ENCODE results near the gene ALDH1A2. TPM values are rescaled to one million over a fixed set of nuclear protein-coding genes. Genes with fewer than 3 reads are reported as not detected.
"Not testable (repeated sequence)": the region's sequence is repeated elsewhere in the genome, so short reads cannot be mapped to it uniquely, and the experiment has no call there.

Gene ALDH1A2
- total RNA-seq, 4 donors from 2014 or later: 5.5 to 41.5 (median 15.1) TPM

GRCh38 chr15:58049520-58050227, 15.8 kb downstream of the ALDH1A2 start:
- no peak for ATAC-seq
- Histone ChIP-seq H3K4me3 (no peak overlapping the region), H3K36me3 (no peaks in the 10 kb centered on the region), H3K9me3 (no peaks in the 10 kb centered on the region), H3K4me1 (no peaks in the 10 kb centered on the region), H3K27me3 (no peaks in the 10 kb centered on the region), H3K27ac (no peak overlapping the region)
- TF ChIP-seq POLR2A (IDR thresholded peaks at IDR 0.05) (no peak), EP300 (IDR thresholded peaks at IDR 0.05) (no peak), POLR2AphosphoS5 (IDR thresholded peaks at IDR 0.05) (no peak)
- TF ChIP-seq, protein P1, sequence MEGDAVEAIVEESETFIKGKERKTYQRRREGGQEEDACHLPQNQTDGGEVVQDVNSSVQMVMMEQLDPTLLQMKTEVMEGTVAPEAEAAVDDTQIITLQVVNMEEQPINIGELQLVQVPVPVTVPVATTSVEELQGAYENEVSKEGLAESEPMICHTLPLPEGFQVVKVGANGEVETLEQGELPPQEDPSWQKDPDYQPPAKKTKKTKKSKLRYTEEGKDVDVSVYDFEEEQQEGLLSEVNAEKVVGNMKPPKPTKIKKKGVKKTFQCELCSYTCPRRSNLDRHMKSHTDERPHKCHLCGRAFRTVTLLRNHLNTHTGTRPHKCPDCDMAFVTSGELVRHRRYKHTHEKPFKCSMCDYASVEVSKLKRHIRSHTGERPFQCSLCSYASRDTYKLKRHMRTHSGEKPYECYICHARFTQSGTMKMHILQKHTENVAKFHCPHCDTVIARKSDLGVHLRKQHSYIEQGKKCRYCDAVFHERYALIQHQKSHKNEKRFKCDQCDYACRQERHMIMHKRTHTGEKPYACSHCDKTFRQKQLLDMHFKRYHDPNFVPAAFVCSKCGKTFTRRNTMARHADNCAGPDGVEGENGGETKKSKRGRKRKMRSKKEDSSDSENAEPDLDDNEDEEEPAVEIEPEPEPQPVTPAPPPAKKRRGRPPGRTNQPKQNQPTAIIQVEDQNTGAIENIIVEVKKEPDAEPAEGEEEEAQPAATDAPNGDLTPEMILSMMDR (IDR thresholded peaks at IDR 0.05): no peak
- 88% methylated on average over 3 of the region's 3 CpGs; no CpG with 5 or more reads in 1 of the 2 donors for WGBS, 2 donors (ENCODE audit: low coverage in 1 of 2)

DNA sequence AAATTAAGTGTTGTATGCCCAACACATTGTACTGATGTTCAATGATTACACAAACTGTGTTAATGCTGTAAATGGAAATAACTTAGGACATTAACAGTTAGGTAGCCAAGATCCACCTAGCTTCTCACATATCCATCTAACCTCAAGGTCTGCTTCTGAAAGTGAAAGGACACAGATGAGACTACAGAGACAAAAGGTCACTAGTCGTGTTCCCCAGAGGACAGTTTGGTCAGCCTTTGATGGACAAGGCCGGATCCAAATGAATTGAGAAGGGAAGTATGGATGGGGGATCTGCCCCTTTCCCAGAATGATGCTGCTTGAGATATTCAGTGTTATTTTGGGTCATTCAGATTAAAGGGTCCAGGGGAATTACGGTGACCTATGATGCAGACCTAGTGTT, 17.2 kb downstream of the ALDH1A2 start:
- no peaks in the 10 kb centered on the region for H3K4me1 ChIP-seq
- no peak for ATAC-seq
- no peak for TF ChIP-seq EP300 (IDR thresholded peaks at IDR 0.05)
- TF ChIP-seq, protein P1 (IDR thresholded peaks at IDR 0.05): no peak
- no peak for TF ChIP-seq POLR2AphosphoS5 (IDR thresholded peaks at IDR 0.05)
- TF ChIP-seq POLR2A (IDR thresholded peaks at IDR 0.05): no peak

DNA sequence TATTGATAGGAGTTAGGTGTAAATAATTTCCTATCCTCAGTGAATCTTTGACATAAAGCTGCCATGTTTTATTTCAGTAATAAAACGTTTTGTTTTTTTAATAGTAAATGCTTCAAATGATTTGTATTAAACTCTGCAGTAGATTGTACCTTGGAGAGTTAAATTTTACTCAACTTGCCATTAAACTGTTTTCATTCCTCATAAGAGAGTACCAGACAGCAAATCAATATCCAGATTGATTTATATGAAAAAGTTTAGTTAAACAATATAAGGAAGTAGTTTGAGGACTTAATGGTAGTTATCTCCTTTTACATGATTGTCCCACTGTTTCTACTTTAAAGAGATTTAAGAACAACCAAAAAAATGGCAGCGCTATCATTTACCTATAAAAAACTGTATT, 18.4 kb downstream of the ALDH1A2 start:
- Histone ChIP-seq H3K4me3 (no peak overlapping the region), H3K4me1 (no peaks in the 10 kb centered on the region), H3K36me3 (no peaks in the 10 kb centered on the region), H3K27me3 (no peaks in the 10 kb centered on the region), H3K9me3 (no peaks in the 10 kb centered on the region), H3K27ac (no peak overlapping the region)
- TF ChIP-seq POLR2AphosphoS5 (IDR thresholded peaks at IDR 0.05) (no peak), EP300 (IDR thresholded peaks at IDR 0.05) (no peak), POLR2A (IDR thresholded peaks at IDR 0.05) (no peak)
- TF ChIP-seq, protein P1 (IDR thresholded peaks at IDR 0.05): no peak
- ATAC-seq: no peak
- 58 to 77% methylated on average over 2 of the region's 2 CpGs for WGBS, 2 donors (ENCODE audit: low coverage in 1 of 2)

More for the DNA sequence above, 17.2 kb downstream of the ALDH1A2 start:
- H3K9me3 ChIP-seq: no peaks in the 10 kb centered on the region
- no peaks in the 10 kb centered on the region for H3K36me3 ChIP-seq
- WGBS, 2 donors (ENCODE audit: low coverage in 1 of 2): 50 to 80% methylated on average over 2 to 3 of the region's 3 CpGs
- no peak overlapping the region for H3K4me3 ChIP-seq
- H3K27ac ChIP-seq: no peak overlapping the region
- no peaks in the 10 kb centered on the region for H3K27me3 ChIP-seq

GRCh38 chr15:58046467-58046866, 19.0 kb downstream of the ALDH1A2 start:
- no peak for ATAC-seq
- Histone ChIP-seq H3K4me1 (no peaks in the 10 kb centered on the region), H3K27me3 (no peaks in the 10 kb centered on the region), H3K36me3 (no peaks in the 10 kb centered on the region), H3K9me3 (no peaks in the 10 kb centered on the region), H3K27ac (no peak overlapping the region), H3K4me3 (no peak overlapping the region)
- whole genome bisulfite sequencing, 2 donors (ENCODE audit: low coverage in 1 of 2): 55 to 57% methylated on average over 1 of the region's 1 CpG
- no peak for TF ChIP-seq POLR2AphosphoS5 (IDR thresholded peaks at IDR 0.05)
- no peak for TF ChIP-seq EP300 (IDR thresholded peaks at IDR 0.05)
- no peak for TF ChIP-seq POLR2A (IDR thresholded peaks at IDR 0.05)
- TF ChIP-seq, protein P1 (IDR thresholded peaks at IDR 0.05): no peak

DNA sequence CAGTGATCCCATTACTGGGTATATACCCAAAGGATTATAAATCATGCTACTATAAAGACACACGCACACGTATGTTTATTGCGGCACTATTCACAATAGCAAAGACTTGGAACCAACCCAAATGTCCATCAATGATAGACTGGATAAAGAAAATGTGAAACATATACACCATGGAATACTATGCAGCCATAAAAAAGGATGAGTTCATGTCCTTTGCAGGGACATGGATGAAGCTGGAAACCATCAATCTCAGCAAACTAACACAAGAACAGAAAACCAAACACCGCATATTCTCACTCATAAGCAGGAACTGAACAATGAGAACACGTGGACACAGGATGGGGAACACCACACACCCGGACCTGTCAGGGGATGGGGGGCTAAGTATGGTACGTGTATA, 20.1 kb downstream of the ALDH1A2 start:
- not testable (repeated sequence) for ATAC-seq, H3K4me3 ChIP-seq, H3K4me1 ChIP-seq, H3K36me3 ChIP-seq, H3K27me3 ChIP-seq, H3K27ac ChIP-seq, H3K9me3 ChIP-seq
- 88 to 95% methylated on average over 7 of the region's 7 CpGs for WGBS, 2 donors (ENCODE audit: low coverage in 1 of 2)

Measured in gastroesophageal sphincter (tissue), 4 donors.